Embryonic facial prominence (tissue), 1 donor: Measurements from ENCODE around the gene CTNNAL1.

Experiments
- DNase-seq: peaks from one replicate; pipeline ENCODE4 v3.0.0-alpha.2; 2016; ENCODE audit errors: extremely low spot score

Gene CTNNAL1

GRCh38 chr9:109027176-109027575 lies 13.9 kb upstream of the CTNNAL1 start:
- DNase-seq: no peak

GRCh38 chr9:109026306-109026705 lies 13.0 kb upstream of the CTNNAL1 start:
- no peak for DNase-seq

- DNase-seq: no peak
Measured at GRCh38 chr9:109022873-109023272, 9.6 kb upstream of the CTNNAL1 start.

GRCh38 chr9:109020581-109021511 lies 7.5 kb upstream of the CTNNAL1 start:
- DNase-seq: no peak

DNA sequence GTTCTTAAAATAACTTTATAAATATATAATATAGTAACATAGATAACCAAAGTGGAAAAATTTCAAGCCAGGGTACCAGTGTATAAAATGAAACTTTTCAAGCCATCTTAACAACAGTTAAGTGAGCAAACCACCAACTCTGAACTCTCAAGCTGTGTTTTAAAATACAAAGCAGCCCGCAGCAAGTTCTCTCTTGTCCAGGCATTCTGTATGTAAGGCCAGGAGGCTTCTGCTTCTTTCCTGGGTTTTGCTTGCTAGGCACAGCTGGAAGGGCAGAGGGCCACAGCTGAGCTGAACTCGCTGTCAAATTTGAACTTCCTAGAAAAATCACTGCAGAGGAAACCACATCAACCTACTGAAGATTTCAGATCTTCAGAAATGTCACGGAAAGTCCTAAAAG lies 6.8 kb upstream of the CTNNAL1 start:
- DNase-seq: no peak

DNA sequence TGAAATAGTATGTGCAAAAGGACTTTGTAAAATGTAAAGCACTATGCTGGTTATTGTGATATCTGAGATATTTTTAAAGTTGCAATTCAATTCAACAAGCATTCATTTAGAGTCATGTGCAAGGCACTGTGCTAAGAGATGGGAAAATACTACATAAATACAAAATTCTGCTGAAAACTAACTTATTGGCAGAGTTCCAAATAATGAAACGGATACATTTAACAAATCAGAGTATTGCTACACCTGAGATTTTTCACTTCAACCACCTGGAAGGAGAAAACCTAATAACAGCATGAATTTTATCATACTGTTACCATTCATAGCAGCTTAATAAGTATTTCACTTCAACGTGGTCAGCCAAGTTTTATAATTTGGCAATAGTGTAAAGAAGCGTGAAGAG lies 6.1 kb upstream of the CTNNAL1 start:
- no peak for DNase-seq

DNA sequence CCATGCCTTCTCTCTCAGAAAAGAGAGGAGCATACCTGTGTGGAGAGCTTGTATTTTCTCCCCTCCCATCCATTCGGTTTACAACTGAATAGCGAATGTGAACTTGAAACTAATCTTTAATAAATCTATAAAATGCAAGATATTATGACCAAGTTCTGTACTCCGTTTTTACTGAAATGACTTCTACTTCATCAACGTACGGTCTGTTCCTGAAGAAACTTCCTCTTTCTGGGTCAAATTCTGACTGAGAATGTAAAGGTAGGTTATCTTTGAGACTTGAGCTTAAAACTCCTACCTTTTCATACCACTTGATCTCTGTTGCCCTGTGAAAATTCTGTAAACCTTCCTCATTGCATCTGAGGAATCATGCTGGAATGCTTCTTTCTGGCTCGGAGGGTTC lies 4.2 kb upstream of the CTNNAL1 start:
- DNase-seq: no peak

DNA sequence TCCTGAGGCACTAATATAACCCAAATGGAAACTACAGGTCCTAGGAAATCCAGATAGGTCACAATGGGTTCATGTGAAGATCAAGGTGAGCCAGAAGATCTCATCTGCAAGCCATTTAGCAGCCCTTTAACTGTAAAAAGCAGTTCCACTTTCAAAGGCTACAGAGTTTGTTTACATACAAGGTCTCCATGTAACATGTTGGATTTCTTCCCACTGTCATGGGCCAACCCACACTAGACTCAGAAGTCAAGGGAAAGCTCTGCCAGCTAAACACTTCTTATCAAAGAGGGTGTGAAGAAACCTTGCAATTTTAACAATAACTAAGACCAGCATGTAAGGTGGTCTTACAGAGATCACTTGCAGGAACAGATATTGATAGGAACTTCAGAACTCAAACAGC lies 3.8 kb upstream of the CTNNAL1 start:
- no peak for DNase-seq

- DNase-seq: no peak
Measured at GRCh38 chr9:109016132-109016531, 2.8 kb upstream of the CTNNAL1 start.

DNA sequence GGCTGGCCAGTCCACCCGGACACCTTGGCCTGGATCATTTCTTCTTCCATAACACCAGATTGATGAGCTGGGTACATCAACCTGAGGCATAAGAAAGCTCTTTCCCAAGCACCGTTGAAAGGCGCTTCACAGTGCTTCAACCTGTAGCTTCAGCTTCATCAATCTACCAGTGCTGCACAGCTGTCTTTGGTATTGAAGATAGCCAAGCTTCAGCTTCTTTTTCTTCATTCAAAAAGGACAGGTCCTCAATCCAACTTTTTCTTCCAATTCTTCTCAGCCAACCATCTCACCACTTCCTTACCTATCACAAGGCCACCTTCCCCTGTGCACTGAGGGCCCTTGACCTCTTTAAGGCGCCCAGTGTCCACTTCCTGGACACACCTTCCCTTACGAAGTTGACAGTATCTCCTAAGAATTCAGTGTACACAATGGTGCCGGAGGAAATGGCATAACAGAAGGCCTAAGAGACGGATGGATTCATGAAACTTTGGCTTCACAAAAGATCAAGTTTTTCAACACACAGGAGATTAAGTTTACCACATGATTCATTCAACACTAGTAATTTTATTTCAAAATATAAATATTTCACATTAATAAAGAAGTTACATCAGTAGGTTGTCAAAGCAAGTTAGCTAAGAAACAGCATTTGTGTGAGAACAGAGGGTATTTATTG lies 1.4 kb upstream of the CTNNAL1 start:
- DNase-seq: no peak

GRCh38 chr9:109013679-109014607 lies 644 bp upstream of the CTNNAL1 start:
- DNase-seq: no peak

DNA sequence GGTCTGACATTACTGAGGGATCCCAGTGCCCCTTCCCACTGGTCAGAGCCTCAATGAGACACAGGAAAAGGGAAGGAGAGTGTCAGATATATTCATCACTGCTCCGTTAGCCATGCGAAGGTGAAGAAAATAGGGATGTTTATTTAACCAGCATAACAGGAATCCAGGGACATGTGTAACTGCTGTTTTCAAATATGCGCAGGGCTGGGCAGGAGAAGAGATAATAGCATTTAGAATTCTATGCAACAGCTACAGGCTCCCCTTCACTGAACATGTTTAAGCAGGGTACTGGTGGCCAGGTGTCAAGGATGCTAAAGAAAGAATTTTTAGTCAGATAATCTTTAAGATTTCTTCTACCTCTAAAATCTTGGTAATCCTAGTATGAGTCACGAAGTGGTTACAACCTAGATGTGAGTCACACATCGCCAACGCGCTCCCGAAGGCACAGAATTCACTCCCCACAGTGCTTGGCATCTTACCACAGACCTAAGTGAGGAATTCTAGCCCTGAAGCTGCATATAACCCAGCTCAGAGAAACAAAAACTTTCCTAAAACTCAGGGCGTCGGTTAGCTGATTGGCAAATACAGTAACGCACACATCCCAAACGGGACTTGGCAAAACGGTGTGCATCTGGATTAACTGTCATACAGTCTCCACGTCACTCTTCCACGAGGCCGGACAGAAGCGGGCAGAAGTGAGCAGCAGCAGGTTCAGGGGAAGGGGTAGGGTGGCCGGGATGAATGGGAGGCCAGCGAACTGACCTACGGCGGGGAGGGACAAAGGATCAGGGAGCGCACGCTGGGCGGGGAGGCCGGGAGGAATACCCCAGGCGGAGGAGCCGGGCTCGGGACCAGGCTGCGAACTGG lies 1.1 kb downstream of the CTNNAL1 start:
- DNase-seq: peak; percentile 33

DNA sequence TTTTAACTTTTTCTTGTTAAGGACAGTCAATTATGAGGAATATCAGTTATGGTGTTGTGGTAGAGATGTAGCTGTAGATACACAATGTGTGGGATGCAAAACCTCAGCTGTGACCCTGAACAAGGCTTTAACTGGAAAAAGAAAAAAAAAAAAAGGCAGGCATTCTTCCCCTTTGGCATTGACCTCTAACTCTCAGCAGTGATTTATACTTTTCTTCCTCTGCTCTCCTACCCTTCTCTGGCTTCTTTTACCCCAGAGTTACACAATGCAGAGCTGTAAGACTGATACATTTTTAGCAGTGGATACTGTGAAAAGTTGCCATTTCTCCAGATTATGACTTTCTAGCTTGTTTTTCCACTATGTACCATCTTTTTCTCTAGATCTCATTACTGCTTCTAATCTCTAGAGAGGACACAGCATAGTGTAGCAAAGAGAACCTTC lies 2.0 kb downstream of the CTNNAL1 start:
- DNase-seq: no peak

- DNase-seq: no peak
Measured at GRCh38 chr9:109010746-109011145, 2.6 kb downstream of the CTNNAL1 start.

- DNase-seq: no peak
Measured at GRCh38 chr9:109005678-109006077, 7.6 kb downstream of the CTNNAL1 start.

DNA sequence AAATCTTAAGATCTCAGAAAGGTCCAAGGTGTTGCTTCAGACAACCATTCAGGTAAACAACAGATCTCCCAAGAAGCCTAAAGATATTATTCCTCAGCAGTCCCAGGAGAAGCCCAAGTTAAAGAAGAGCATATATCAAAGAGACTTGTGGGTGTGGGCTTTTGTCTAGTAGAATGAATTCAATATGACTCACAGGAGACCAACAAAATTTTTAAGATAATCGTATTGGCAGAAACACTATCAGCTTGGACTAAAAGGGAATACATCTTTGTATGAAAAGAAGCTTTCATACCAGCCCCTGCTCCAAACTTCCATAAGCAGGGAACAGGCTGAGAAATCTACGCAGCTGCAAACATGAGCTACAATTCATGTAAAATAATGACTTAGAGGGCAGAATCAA lies 10.2 kb downstream of the CTNNAL1 start:
- no peak for DNase-seq

GRCh38 chr9:109002141-109002540 lies 11.2 kb downstream of the CTNNAL1 start:
- DNase-seq: no peak

GRCh38 chr9:109001275-109001676 lies 12.0 kb downstream of the CTNNAL1 start:
- DNase-seq: no peak

DNA sequence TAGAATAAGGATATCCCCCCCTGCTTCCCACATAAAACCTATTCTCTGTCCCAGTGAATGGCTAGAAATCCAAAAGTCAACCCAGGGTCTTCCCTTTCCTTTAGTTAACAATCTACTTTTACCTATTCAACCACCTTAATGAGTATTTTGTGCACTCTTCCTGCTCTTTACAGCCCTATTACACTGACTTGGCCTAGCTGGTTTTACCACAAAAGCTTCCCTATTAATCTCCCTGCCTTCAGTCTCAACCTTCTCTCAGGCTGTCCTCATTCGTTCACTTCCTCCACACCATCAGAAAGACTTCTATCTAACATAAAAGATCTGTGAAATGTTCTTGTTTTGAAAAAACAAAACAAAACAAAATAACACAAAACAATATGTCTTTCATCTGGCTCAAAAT lies 16.2 kb downstream of the CTNNAL1 start:
- DNase-seq: no peak

- no peak for DNase-seq
Measured at GRCh38 chr9:108996643-108997042, 16.7 kb downstream of the CTNNAL1 start.

DNA sequence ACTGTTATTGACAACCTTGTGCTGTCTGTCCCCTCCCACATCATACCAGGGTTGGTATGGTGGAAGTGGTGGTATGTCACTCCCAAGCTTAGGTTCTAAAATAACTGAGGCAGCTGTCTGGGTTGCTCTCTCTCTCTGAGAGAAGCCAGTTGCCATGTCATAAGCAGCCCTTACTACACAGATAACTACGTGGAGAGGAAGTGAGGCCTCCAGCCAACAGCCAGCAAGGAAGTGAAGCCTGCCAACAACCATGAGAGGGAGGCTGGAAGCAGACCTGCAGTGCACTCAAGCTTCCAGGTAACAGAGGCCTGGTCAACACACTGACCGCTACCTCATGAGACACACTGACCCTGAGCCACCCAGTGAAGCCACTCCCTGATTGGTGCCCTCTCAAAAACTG lies 18.6 kb downstream of the CTNNAL1 start:
- DNase-seq: no peak
